Chondrocyte (in vitro differentiated cells): ENCODE data around the gene FHL2. TPM values are rescaled to one million over a fixed set of nuclear protein-coding genes. Genes with fewer than 3 reads are reported as not detected.

Experiments used
- DNase-seq: peaks from one replicate; pipeline ENCODE4 v3.0.0; 2021; ENCODE audit warnings: mixed read lengths, low spot score
- H3K27ac Mint-ChIP-seq: one replicate; pipeline ENCODE4 v1.8.0; 2021; ENCODE audit warnings: mild to moderate bottlenecking, moderate library complexity, mixed read lengths; ENCODE audit not compliant: unreplicated experiment
- H3K27me3 Mint-ChIP-seq: 2 replicates; pipeline ENCODE4 v1.8.0; 2021; ENCODE audit warnings: low read depth, mixed read lengths
- H3K36me3 Mint-ChIP-seq: 2 replicates; pipeline ENCODE4 v1.8.0; 2021; ENCODE audit warnings: low read depth, mixed read lengths
- H3K4me1 Mint-ChIP-seq: 2 replicates; pipeline ENCODE4 v1.8.0; 2021; ENCODE audit warnings: low read depth, mild to moderate bottlenecking, mixed read lengths
- H3K4me3 Mint-ChIP-seq: one replicate; pipeline ENCODE4 v1.8.0; 2021; ENCODE audit warnings: mild to moderate bottlenecking, moderate library complexity, mixed read lengths; ENCODE audit not compliant: unreplicated experiment
- H3K9me3 Mint-ChIP-seq: 2 replicates; pipeline ENCODE4 v1.8.0; 2021; ENCODE audit warnings: low read depth, mixed read lengths
- CTCF ChIP-seq: fragments of 200-600 bp; sonication (generic); IDR thresholded peaks from 2 replicates; pipeline ENCODE4 v1.5.0; 2021; ENCODE audit warnings: antibody characterized with exemption, mild to moderate bottlenecking, moderate library complexity
- total RNA-seq: library from RNA; stranded (reverse); gene quantifications from 3 replicates; pipeline ENCODE4 v1.2.1, GENCODE V29; 2021

Gene FHL2
- total RNA-seq, 1 donor from 2014 or later = 104 TPM

GRCh38 chr2:105403241-105403782 is 4.5 kb upstream of the FHL2 start:
- H3K36me3 Mint-ChIP-seq = no peaks in the 10 kb centered on the region
- H3K9me3 Mint-ChIP-seq = peaks cover 4% of the 10 kb centered on the region
- TF ChIP-seq CTCF = no peak
- H3K4me3 Mint-ChIP-seq = no peak overlapping the region
- H3K4me1 Mint-ChIP-seq = peaks cover 58% of the 10 kb centered on the region
- H3K27ac Mint-ChIP-seq = peak overlapping the region; percentile 90
- no peaks in the 10 kb centered on the region for H3K27me3 Mint-ChIP-seq
- no peak for DNase-seq

GRCh38 chr2:105402809-105403208 is 4.0 kb upstream of the FHL2 start:
- H3K4me1 Mint-ChIP-seq = peaks cover 58% of the 10 kb centered on the region

GRCh38 chr2:105401867-105402266 is 3.0 kb upstream of the FHL2 start:
- no peak for DNase-seq
- H3K4me3 Mint-ChIP-seq = no peak overlapping the region
- H3K27ac Mint-ChIP-seq = no peak overlapping the region
- no peaks in the 10 kb centered on the region for H3K36me3 Mint-ChIP-seq
- no peaks in the 10 kb centered on the region for H3K27me3 Mint-ChIP-seq
- H3K4me1 Mint-ChIP-seq = peaks cover 67% of the 10 kb centered on the region
- TF ChIP-seq CTCF = no peak
- H3K9me3 Mint-ChIP-seq = peaks cover 4% of the 10 kb centered on the region

More at GRCh38 chr2:105402809-105403208, 4.0 kb upstream of the FHL2 start:
- TF ChIP-seq CTCF = no peak
- Mint-ChIP-seq H3K4me3 (no peak overlapping the region), H3K36me3 (no peaks in the 10 kb centered on the region), H3K27me3 (no peaks in the 10 kb centered on the region), H3K9me3 (peaks cover 4% of the 10 kb centered on the region), H3K27ac (no peak overlapping the region)
- no peak for DNase-seq

GRCh38 chr2:105400138-105400540 is 1.3 kb upstream of the FHL2 start:
- no peaks in the 10 kb centered on the region for H3K9me3 Mint-ChIP-seq
- H3K4me3 Mint-ChIP-seq = no peak overlapping the region
- peaks cover 9% of the 10 kb centered on the region for H3K36me3 Mint-ChIP-seq
- H3K27me3 Mint-ChIP-seq = no peaks in the 10 kb centered on the region
- H3K27ac Mint-ChIP-seq = no peak overlapping the region
- H3K4me1 Mint-ChIP-seq = peaks cover 69% of the 10 kb centered on the region
- no peak for TF ChIP-seq CTCF
- no peak for DNase-seq

- Mint-ChIP-seq H3K4me3 (no peak overlapping the region), H3K36me3 (peaks cover 10% of the 10 kb centered on the region)
These were observed 483 bp upstream of the FHL2 start for GRCh38 chr2:105399207-105399861.

More at GRCh38 chr2:105399207-105399861, 483 bp upstream of the FHL2 start:
- DNase-seq = no peak
- Mint-ChIP-seq H3K4me1 (peaks cover 68% of the 10 kb centered on the region), H3K27me3 (no peaks in the 10 kb centered on the region), H3K9me3 (no peaks in the 10 kb centered on the region), H3K27ac (no peak overlapping the region)
- no peak for TF ChIP-seq CTCF
